NB4 (cell line): Measurements from ENCODE around the gene FTCD.

Experiments used
- DNase-seq: peaks from one replicate; pipeline ENCODE4 v3.0.0; 2010; ENCODE audit warnings: low read depth
- H3K4me3 ChIP-seq: one replicate; pipeline ENCODE4 v1.5.1; 2011; ENCODE audit warnings: mild to moderate bottlenecking, low read depth, low read length, moderate library complexity
- CTCF ChIP-seq: IDR thresholded peaks from one replicate; pipeline ENCODE4 v1.5.1; 2012; ENCODE audit warnings: low read depth, low read length
- MAX ChIP-seq: IDR thresholded peaks from 2 replicates; pipeline ENCODE4 v1.6.1; 2011; ENCODE audit warnings: low read depth, low read length
- MYC ChIP-seq: IDR thresholded peaks from 2 replicates; pipeline ENCODE4 v1.6.1; 2011; ENCODE audit warnings: low read depth, low read length
- POLR2A ChIP-seq: IDR thresholded peaks from 2 replicates; pipeline ENCODE4 v1.6.1; 2011; ENCODE audit warnings: mild to moderate bottlenecking; ENCODE audit not compliant: insufficient read length; ENCODE audit errors: extremely low read depth

The FTCD gene

GRCh38 chr21:46097336-46098293 lies 57.8 kb downstream of the FTCD start, which contains the start of gene COL6A2:
TSS of gene COL6A2 (plus strand) at chr21:46098112.
- H3K4me3 ChIP-seq, result no peak within 1 kb of the TSS
- no peak for TF ChIP-seq MAX
- no peak for TF ChIP-seq MYC
- no peak for DNase-seq

GRCh38 chr21:46096596-46097335 lies 58.6 kb downstream of the FTCD start:
- no peak overlapping the region for H3K4me3 ChIP-seq
- TF ChIP-seq CTCF (no peak), MYC (no peak), MAX (no peak), POLR2A (no peak)
- DNase-seq, result no peak

- TF ChIP-seq POLR2A, result no peak
- no peak for TF ChIP-seq MAX
- TF ChIP-seq MYC, result no peak
- TF ChIP-seq CTCF, result no peak
- H3K4me3 ChIP-seq, result no peak overlapping the region
- DNase-seq, result no peak
These were observed 59.4 kb downstream of the FTCD start for GRCh38 chr21:46095814-46096595.

- no peak overlapping the region for H3K4me3 ChIP-seq
- DNase-seq, result no peak
- TF ChIP-seq MAX, result no peak
- TF ChIP-seq MYC, result no peak
- TF ChIP-seq CTCF, result no peak
- no peak for TF ChIP-seq POLR2A
These were observed 60.2 kb downstream of the FTCD start for GRCh38 chr21:46095083-46095719.

GRCh38 chr21:46094401-46095082 lies 60.8 kb downstream of the FTCD start:
- H3K4me3 ChIP-seq, result no peak overlapping the region
- DNase-seq, result no peak
- TF ChIP-seq MAX (no peak), CTCF (no peak), POLR2A (no peak), MYC (no peak)
